ENCODE results near the gene NFKBIL1. TPM values are rescaled to one million over a fixed set of nuclear protein-coding genes. Genes with fewer than 3 reads are reported as not detected.
"Not testable (repeated sequence)": the region's sequence is repeated elsewhere in the genome, so short reads cannot be mapped to it uniquely, and the experiment has no call there.

NFKBIL1 gene
- 10 to 100 TPM; 20.4 to 20.6 TPM for total RNA-seq

- intact Hi-C loops (cut with micrococcal nuclease) = loop anchor here (1.0 to 10.0 kb wide), 14 partner anchors 21 to 648 kb away; partner anchors contain the start of genes ABHD16A, BAG6, GPSM3 and HSPA1B
- Mint-ChIP-seq H3K4me1 (ENCODE audit: low read depth) (peaks cover 43% of the 10 kb centered on the region), H3K27ac (peak within 1 kb of the TSS; percentile 94), H3K36me3 (ENCODE audit: low read depth) (peaks cover 8% of the 10 kb centered on the region), H3K4me3 (peak within 1 kb of the TSS; percentile 88), H3K27me3 (ENCODE audit: low read depth) (no peaks in the 10 kb centered on the region), H3K9me3 (no peaks in the 10 kb centered on the region)
- DNase-seq = peak; percentile 96
- CTCF ChIA-PET = interaction anchor here (1.4 to 22.5 kb wide), 5 partner anchors 13 to 84 kb away, joined by 4 to 604 read pairs (median 7); partner anchors contain the start of genes LST1, LTB, NCR3 and TNF
Measured at GRCh38 chr6:31546958-31547726, at the start of gene NFKBIL1. TSS of gene NFKBIL1 (plus strand) at chr6:31547608. CDS start at chr6:31547695, 87 bp downstream.

- H3K27ac Mint-ChIP-seq = no peak overlapping the region
- intact Hi-C loops (cut with micrococcal nuclease) = loop anchor here (5.0 to 10.0 kb wide), 4 partner anchors 36 to 696 kb away; partner anchors contain the start of genes GPSM3 and PBX2
- H3K4me1 Mint-ChIP-seq (ENCODE audit: low read depth) = peaks cover 62% of the 10 kb centered on the region
Measured at GRCh38 chr6:31498748-31499147, 48.7 kb upstream of the NFKBIL1 start.

GRCh38 chr6:31499648-31500047 is 47.8 kb upstream of the NFKBIL1 start:
- intact Hi-C loops (cut with micrococcal nuclease) = loop anchor here (5.0 to 10.0 kb wide), 4 partner anchors 37 to 695 kb away; partner anchors contain the start of genes GPSM3 and PBX2
- not testable (repeated sequence) for H3K27ac Mint-ChIP-seq; H3K27me3 Mint-ChIP-seq (ENCODE audit: low read depth); H3K36me3 Mint-ChIP-seq (ENCODE audit: low read depth); DNase-seq; H3K9me3 Mint-ChIP-seq
- CTCF ChIA-PET = interaction anchor here (1.4 kb wide), 1 partner anchor 39 kb away, joined by 3 read pairs; no protein-coding TSS in a partner anchor
- Mint-ChIP-seq H3K4me1 (ENCODE audit: low read depth) (peaks cover 61% of the 10 kb centered on the region), H3K4me3 (peak overlapping the region; percentile 78)

More at GRCh38 chr6:31498748-31499147, 48.7 kb upstream of the NFKBIL1 start:
- Mint-ChIP-seq H3K9me3 (no peaks in the 10 kb centered on the region), H3K4me3 (peak overlapping the region; percentile 78), H3K36me3 (ENCODE audit: low read depth) (peaks cover 3% of the 10 kb centered on the region), H3K27me3 (ENCODE audit: low read depth) (no peaks in the 10 kb centered on the region)
- DNase-seq = no peak
- CTCF ChIA-PET = interaction anchor here (0.6 to 1.4 kb wide), 2 partner anchors 22 to 40 kb away, joined by 3 to 4 read pairs; no protein-coding TSS in a partner anchor

- Mint-ChIP-seq H3K4me1 (ENCODE audit: low read depth) (peaks cover 40% of the 10 kb centered on the region), H3K4me3 (no peak overlapping the region), H3K36me3 (ENCODE audit: low read depth) (peaks cover 14% of the 10 kb centered on the region), H3K27me3 (ENCODE audit: low read depth) (no peaks in the 10 kb centered on the region), H3K9me3 (no peaks in the 10 kb centered on the region), H3K27ac (no peak overlapping the region)
- CTCF ChIA-PET = interaction anchor here (1.1 kb wide), 1 partner anchor 14 kb away, joined by 5 read pairs; no protein-coding TSS in a partner anchor
- intact Hi-C loops (cut with micrococcal nuclease) = no loop called here
- no peak for DNase-seq
Measured at GRCh38 chr6:31502586-31502985, 44.8 kb upstream of the NFKBIL1 start.

GRCh38 chr6:31509036-31509435 is 38.4 kb upstream of the NFKBIL1 start:
- H3K4me1 Mint-ChIP-seq (ENCODE audit: low read depth); CTCF ChIA-PET; intact Hi-C loops (cut with micrococcal nuclease); H3K27ac Mint-ChIP-seq; H3K4me3 Mint-ChIP-seq; H3K9me3 Mint-ChIP-seq; H3K27me3 Mint-ChIP-seq (ENCODE audit: low read depth); DNase-seq: not testable (repeated sequence)
- peaks cover 22% of the 10 kb centered on the region for H3K36me3 Mint-ChIP-seq (ENCODE audit: low read depth)

GRCh38 chr6:31510007-31510406 is 37.4 kb upstream of the NFKBIL1 start:
- H3K27me3 Mint-ChIP-seq (ENCODE audit: low read depth) = no peaks in the 10 kb centered on the region
- H3K9me3 Mint-ChIP-seq = no peaks in the 10 kb centered on the region
- H3K27ac Mint-ChIP-seq = no peak overlapping the region
- peaks cover 20% of the 10 kb centered on the region for H3K36me3 Mint-ChIP-seq (ENCODE audit: low read depth)
- CTCF ChIA-PET = no interaction called here
- no peaks in the 10 kb centered on the region for H3K4me1 Mint-ChIP-seq (ENCODE audit: low read depth)
- DNase-seq = no peak
- H3K4me3 Mint-ChIP-seq = no peak overlapping the region
- intact Hi-C loops (cut with micrococcal nuclease) = no loop called here

- H3K27me3 Mint-ChIP-seq (ENCODE audit: low read depth) = no peaks in the 10 kb centered on the region
- no peak overlapping the region for H3K4me3 Mint-ChIP-seq
- H3K9me3 Mint-ChIP-seq = no peaks in the 10 kb centered on the region
- no peak overlapping the region for H3K27ac Mint-ChIP-seq
- intact Hi-C loops (cut with micrococcal nuclease) = no loop called here
- CTCF ChIA-PET = no interaction called here
- no peak for DNase-seq
- no peaks in the 10 kb centered on the region for H3K4me1 Mint-ChIP-seq (ENCODE audit: low read depth)
- H3K36me3 Mint-ChIP-seq (ENCODE audit: low read depth) = peaks cover 12% of the 10 kb centered on the region
Measured at GRCh38 chr6:31513456-31514165, 33.8 kb upstream of the NFKBIL1 start.

- no peaks in the 10 kb centered on the region for H3K27me3 Mint-ChIP-seq (ENCODE audit: low read depth)
- H3K27ac Mint-ChIP-seq = no peak overlapping the region
- CTCF ChIA-PET = no interaction called here
- no peaks in the 10 kb centered on the region for H3K9me3 Mint-ChIP-seq
- intact Hi-C loops (cut with micrococcal nuclease) = no loop called here
- H3K4me3 Mint-ChIP-seq = no peak overlapping the region
- H3K4me1 Mint-ChIP-seq (ENCODE audit: low read depth) = no peaks in the 10 kb centered on the region
- no peaks in the 10 kb centered on the region for H3K36me3 Mint-ChIP-seq (ENCODE audit: low read depth)
- no peak for DNase-seq
Measured at GRCh38 chr6:31521835-31522234, 25.6 kb upstream of the NFKBIL1 start.

GRCh38 chr6:31525553-31525931 is 21.9 kb upstream of the NFKBIL1 start:
- H3K9me3 Mint-ChIP-seq = no peaks in the 10 kb centered on the region
- no peaks in the 10 kb centered on the region for H3K4me1 Mint-ChIP-seq (ENCODE audit: low read depth)
- intact Hi-C loops (cut with micrococcal nuclease) = no loop called here
- CTCF ChIA-PET = interaction anchor here (1.3 kb wide), 1 partner anchor 126 kb away, joined by 5 read pairs; no protein-coding TSS in a partner anchor
- H3K27ac Mint-ChIP-seq = no peak overlapping the region
- peaks cover 10% of the 10 kb centered on the region for H3K36me3 Mint-ChIP-seq (ENCODE audit: low read depth)
- no peaks in the 10 kb centered on the region for H3K27me3 Mint-ChIP-seq (ENCODE audit: low read depth)
- no peak overlapping the region for H3K4me3 Mint-ChIP-seq
- no peak for DNase-seq

GRCh38 chr6:31525932-31526591 is 21.3 kb upstream of the NFKBIL1 start:
- intact Hi-C loops (cut with micrococcal nuclease) = no loop called here
- Mint-ChIP-seq H3K9me3 (no peaks in the 10 kb centered on the region), H3K4me1 (ENCODE audit: low read depth) (no peaks in the 10 kb centered on the region), H3K4me3 (no peak overlapping the region), H3K27me3 (ENCODE audit: low read depth) (no peaks in the 10 kb centered on the region), H3K36me3 (ENCODE audit: low read depth) (peaks cover 15% of the 10 kb centered on the region), H3K27ac (no peak overlapping the region)
- DNase-seq = no peak
- CTCF ChIA-PET = no interaction called here

- Mint-ChIP-seq H3K36me3 (ENCODE audit: low read depth) (peaks cover 32% of the 10 kb centered on the region), H3K9me3 (no peaks in the 10 kb centered on the region), H3K27ac (no peak overlapping the region), H3K27me3 (ENCODE audit: low read depth) (no peaks in the 10 kb centered on the region), H3K4me1 (ENCODE audit: low read depth) (peaks cover 12% of the 10 kb centered on the region), H3K4me3 (no peak overlapping the region)
- DNase-seq = no peak
- intact Hi-C loops (cut with micrococcal nuclease) = no loop called here
- CTCF ChIA-PET = interaction anchor here (0.8 to 1.2 kb wide), 2 partner anchors 13 to 70 kb away, joined by 4 to 7 read pairs; no protein-coding TSS in a partner anchor
Measured at GRCh38 chr6:31528307-31528777, 19.1 kb upstream of the NFKBIL1 start.

Data from activated naive CD4-positive, alpha-beta T cell treated with anti-CD3 and anti-CD28 coated beads for 36 hours (primary cell).